ENCODE data around the gene DDIT4. TPM values are rescaled to one million over a fixed set of nuclear protein-coding genes. Genes with fewer than 3 reads are reported as not detected.
A peak's percentile ranks its signal among the peaks of the same experiment; 100 is the strongest.

DDIT4 gene
- total and polyA plus RNA-seq, 9 of the 15 experiments (the other 6 are each of a cell fraction or from before 2014, with no cell fraction given): 8.2 to 675 (median 159) TPM

DNA sequence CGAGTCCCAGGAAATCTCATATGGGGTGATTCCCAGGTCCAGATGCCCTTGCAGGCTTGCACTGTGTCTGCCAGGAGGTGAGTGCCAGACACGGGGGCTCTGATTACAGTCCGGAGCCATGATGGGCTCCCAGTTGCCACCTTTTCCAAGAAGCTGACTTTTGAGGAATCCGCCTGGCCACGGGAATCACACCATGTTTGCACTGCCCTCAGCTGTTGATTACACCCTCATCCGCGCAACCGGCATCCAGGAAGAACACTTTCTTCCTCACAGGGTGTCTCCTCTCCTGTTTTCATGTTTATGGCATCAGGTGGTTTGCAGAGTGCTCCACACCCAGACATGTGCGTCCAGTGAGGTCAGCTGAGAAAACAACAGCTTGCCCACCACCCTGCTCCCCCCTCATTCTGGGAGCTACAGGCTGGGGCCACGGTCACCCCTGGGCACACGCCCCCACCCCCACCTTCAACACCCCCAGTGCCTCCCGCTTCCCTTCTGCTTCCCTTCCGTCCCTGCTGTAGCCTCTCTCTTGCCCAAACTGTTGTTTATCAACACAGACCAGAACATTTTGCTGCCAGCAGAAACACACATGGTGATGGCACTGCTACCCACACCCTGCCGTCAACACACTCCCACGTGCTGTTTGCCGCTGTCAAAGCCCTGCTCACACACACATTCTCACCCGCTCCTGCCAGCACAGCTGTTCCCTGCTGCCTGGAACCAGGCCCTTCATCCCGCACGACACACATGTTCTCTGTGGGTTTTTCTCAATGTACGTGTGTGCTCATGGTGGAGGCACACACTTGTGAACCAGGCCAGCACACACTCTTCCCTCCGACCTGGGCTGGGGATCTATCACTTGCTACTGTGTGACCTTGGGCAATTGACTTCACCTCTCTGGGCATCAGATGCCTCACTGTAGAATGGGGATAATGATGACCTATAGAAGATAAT lies 35.8 kb downstream of the DDIT4 start (continued):
- TF ChIP-seq KDM4B (IDR thresholded peaks at IDR 0.05; ENCODE audit: borderline replicate concordance in 2 of 2, low read depth in 1 of 2): no peak
- no peak for TF ChIP-seq XRCC3 (IDR thresholded peaks at IDR 0.05)
- TF ChIP-seq ZNF780A (CRISPR knock-in tag; IDR thresholded peaks at IDR 0.05): no peak
- no peak for TF ChIP-seq TARDBP (IDR thresholded peaks at IDR 0.05)
- TF ChIP-seq DLX4 (CRISPR knock-in tag; IDR thresholded peaks at IDR 0.05): no peak
- no peak for TF ChIP-seq BDP1 (IDR thresholded peaks at IDR 0.05; ENCODE audit: insufficient read depth, insufficient read length)
- TF ChIP-seq FOXJ2 (tag; IDR thresholded peaks at IDR 0.05): no peak
- TF ChIP-seq XRCC4 (IDR thresholded peaks at IDR 0.05; ENCODE audit: extremely low read depth, insufficient read depth, insufficient read length): no peak
- TF ChIP-seq, protein P1, sequence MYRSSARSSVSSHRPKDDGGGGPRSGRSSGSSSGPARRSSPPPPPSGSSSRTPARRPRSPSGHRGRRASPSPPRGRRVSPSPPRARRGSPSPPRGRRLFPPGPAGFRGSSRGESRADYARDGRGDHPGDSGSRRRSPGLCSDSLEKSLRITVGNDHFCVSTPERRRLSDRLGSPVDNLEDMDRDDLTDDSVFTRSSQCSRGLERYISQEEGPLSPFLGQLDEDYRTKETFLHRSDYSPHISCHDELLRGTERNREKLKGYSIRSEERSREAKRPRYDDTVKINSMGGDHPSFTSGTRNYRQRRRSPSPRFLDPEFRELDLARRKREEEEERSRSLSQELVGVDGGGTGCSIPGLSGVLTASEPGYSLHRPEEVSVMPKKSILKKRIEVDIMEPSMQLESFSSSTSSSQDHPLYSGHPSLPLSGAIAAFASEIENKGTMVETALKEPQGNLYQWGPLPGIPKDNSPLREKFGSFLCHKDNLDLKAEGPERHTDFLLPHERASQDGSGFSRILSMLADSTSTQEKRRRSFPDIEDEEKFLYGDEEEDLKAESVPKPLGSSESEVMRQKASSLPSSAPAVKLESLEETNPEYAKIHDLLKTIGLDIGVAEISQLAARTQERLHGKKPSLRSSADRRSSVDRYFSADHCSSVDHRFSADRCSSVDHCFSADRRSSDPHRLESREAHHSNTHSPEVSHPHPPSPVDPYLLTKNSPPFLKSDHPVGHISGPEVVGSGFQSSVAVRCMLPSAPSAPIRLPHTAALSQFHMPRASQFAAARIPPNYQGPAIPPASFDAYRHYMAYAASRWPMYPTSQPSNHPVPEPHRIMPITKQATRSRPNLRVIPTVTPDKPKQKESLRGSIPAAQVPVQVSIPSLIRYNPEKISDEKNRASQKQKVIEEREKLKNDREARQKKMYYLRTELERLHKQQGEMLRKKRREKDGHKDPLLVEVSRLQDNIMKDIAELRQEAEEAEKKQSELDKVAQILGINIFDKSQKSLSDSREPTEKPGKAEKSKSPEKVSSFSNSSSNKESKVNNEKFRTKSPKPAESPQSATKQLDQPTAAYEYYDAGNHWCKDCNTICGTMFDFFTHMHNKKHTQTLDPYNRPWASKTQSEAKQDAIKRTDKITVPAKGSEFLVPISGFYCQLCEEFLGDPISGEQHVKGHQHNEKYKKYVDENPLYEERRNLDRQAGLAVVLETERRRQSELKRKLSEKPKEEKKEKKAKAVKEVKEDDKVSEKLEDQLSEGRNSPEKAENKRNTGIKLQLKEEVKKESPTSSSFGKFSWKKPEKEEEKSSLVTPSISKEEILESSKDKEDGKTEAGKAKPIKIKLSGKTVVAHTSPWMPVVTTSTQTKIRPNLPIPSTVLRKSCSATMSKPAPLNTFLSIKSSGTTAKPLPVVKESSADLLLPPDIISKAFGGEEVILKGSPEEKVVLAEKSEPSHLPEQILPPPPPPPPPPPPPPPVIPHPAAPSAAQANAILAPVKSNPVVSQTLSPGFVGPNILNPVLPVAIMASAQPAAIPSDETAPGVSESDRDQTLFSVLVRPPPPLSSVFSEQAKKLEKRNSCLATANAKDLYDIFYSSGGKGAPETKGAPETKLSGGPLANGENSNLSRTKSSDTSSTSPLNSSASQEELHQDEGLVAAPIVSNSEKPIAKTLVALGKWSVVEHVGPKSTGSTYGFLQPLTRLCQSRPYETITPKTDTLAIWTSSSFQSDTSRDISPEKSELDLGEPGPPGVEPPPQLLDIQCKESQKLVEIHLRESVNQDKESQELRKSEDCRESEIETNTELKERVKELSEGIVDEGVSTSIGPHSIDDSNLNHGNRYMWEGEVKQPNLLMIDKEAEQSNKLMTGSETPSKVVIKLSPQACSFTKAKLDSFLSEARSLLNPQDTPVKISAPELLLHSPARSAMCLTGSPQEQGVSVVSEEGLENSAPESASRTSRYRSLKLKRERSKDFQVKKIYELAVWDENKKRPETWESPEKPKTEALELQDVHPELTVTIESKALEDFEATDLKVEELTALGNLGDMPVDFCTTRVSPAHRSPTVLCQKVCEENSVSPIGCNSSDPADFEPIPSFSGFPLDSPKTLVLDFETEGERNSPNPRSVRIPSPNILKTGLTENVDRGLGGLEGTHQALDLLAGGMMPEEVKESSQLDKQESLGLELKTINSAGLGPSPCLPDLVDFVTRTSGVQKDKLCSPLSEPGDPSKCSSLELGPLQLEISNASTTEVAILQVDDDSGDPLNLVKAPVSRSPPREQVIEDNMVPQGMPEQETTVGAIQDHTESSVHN (IDR thresholded peaks at IDR 0.05; ENCODE audit: borderline replicate concordance in 1 of 2, low read depth in 1 of 2): no peak
- TF ChIP-seq ZBTB9 (CRISPR knock-in tag; IDR thresholded peaks at IDR 0.05): 0 out of 2 replicates have a peak, but pooled peaks have one; percentile 18
- TF ChIP-seq PYGO2 (tag; IDR thresholded peaks at IDR 0.05): no peak
- TF ChIP-seq ZNF436 (CRISPR knock-in tag; IDR thresholded peaks at IDR 0.05): no peak
- no peak for TF ChIP-seq DIDO1 (tag; IDR thresholded peaks at IDR 0.05; ENCODE audit: low read depth)
- TF ChIP-seq ZNF75A (CRISPR knock-in tag; IDR thresholded peaks at IDR 0.05): no peak
- peak; percentile 61 for TF ChIP-seq ARHGAP35 (IDR thresholded peaks at IDR 0.05; ENCODE audit: partially characterized antibody)
- no peak for TF ChIP-seq NRF1 (conservative IDR thresholded peaks at IDR 0.05 in 1 of 2, IDR thresholded peaks at IDR 0.05 in 1 of 2)
- no peak for TF ChIP-seq SAP30 (IDR thresholded peaks at IDR 0.05; ENCODE audit: borderline replicate concordance, insufficient read depth, low read depth, low read length, poor library complexity, severe bottlenecking)
- TF ChIP-seq TCFL5 (CRISPR knock-in tag; conservative IDR thresholded peaks at IDR 0.05): no peak
